OCI-LY3 (cell line): Measurements from ENCODE around the gene NUSAP1.

Source experiments
- H2AFZ ChIP-seq: fragments of 200-600, 300-600 bp; shearing (Covaris generic); 2 replicates; pipeline ENCODE4 v1.6.0; 2014; ENCODE audit warnings: antibody characterized with exemption, low read depth, low read length
- H3K27ac ChIP-seq: fragments of 200-600, 300-600 bp; sonication (generic); 2 replicates; pipeline ENCODE4 v1.5.1; 2014; ENCODE audit warnings: mild to moderate bottlenecking, low read length, moderate library complexity, mixed read lengths
- H3K27me3 ChIP-seq: fragments of 200-600, 300-600 bp; sonication (generic); 2 replicates; pipeline ENCODE4 v1.6.1; 2014; ENCODE audit warnings: low read depth, low read length, mixed read lengths
- H3K36me3 ChIP-seq: fragments of 200-600, 300-600 bp; sonication (generic); replicated peaks from 2 replicates; pipeline ENCODE3; 2014; ENCODE audit warnings: low read depth, low read length, mixed read lengths
- H3K4me1 ChIP-seq: fragments of 300-600, 200-600 bp; sonication (generic); 2 replicates; pipeline ENCODE4 v1.6.1; 2014; ENCODE audit warnings: low read length, mixed read lengths
- H3K4me2 ChIP-seq: fragments of 200-600, 300-600 bp; sonication (generic); 2 replicates; pipeline ENCODE4 v1.6.1; 2014; ENCODE audit warnings: low read length, mixed read lengths
- H3K4me3 ChIP-seq: fragments of 300-600, 200-600 bp; sonication (generic); 2 replicates; pipeline ENCODE4 v1.5.1; 2014; ENCODE audit warnings: antibody characterized with exemption, mild to moderate bottlenecking, low read length, moderate library complexity
- H3K79me2 ChIP-seq: fragments of 300-600, 200-600 bp; shearing (Covaris generic); 2 replicates; pipeline ENCODE4 v1.6.1; 2014; ENCODE audit warnings: mild to moderate bottlenecking, low read length, mixed read lengths
- H3K9ac ChIP-seq: fragments of 300-600, 200-600 bp; shearing (Covaris generic); 2 replicates; pipeline ENCODE4 v1.6.0; 2014; ENCODE audit warnings: mild to moderate bottlenecking, low read length, moderate library complexity
- H3K9me3 ChIP-seq: fragments of 200-600, 300-600 bp; shearing (Covaris generic); 2 replicates; pipeline ENCODE4 v1.6.1; 2014; ENCODE audit warnings: low read length, mixed read lengths; ENCODE audit not compliant: insufficient read depth
- H4K20me1 ChIP-seq: fragments of 200-600, 300-600 bp; sonication (generic); 2 replicates; pipeline ENCODE4 v1.6.1; 2016; ENCODE audit warnings: low read length, mixed read lengths; ENCODE audit not compliant: insufficient read depth
- EZH2phosphoT487 ChIP-seq: fragments of 200-600 bp; shearing (Covaris generic); IDR thresholded peaks from 2 replicates; pipeline ENCODE4 v1.6.1; 2018; ENCODE audit warnings: antibody characterized with exemption, mixed run types, low read depth
- TF ChIP-seq, protein P1 (sequence below): fragments of 200-600, 300-600 bp; sonication (generic); IDR thresholded peaks from 2 replicates; pipeline ENCODE4 v1.5.1; 2014; ENCODE audit warnings: antibody characterized with exemption, low read length, low read depth

NUSAP1 gene

DNA sequence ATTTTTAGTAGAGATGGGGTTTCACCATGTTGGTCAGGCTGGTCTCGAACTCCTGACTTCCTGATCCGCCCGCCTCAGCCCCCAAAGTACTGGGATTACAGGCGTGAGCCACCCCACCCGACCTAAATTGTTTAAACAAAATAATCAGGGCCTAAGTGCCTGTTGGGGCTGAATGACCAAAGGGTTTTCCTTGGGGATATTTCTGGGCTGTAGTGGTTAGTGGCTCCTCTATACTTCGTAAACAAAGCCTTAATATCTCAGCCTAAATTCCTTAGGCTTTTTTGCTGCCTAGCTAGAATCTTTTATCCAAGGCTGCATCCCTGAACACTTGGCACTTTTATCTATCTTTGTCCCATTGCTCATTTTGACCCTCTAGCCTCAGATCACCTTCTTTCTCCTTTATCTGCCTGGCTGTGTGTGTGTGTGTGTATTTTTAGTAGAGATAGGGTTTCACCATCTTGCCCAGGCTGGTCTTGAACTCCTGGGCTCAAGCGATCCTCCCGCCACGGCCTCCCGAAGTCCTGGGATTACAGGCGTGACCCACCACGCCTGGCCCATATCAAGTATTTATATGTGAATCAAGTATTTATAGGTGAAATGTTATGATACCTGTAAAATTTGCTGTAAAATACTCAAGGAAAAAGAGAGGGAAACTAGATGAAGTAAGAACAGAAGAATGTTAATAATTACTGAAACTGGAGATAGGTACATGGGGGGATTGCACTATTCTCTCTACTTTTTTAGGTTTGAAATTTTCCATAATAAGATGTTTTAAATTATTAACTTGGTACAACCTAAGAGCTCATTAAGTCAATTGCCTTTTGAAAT, 1.8 kb downstream of the NUSAP1 start:
- H3K9ac ChIP-seq, result peak overlapping the region; percentile 97
- peaks cover 34% of the 10 kb centered on the region for H4K20me1 ChIP-seq
- peak overlapping the region; percentile 82 for H3K4me2 ChIP-seq
- no peaks in the 10 kb centered on the region for H3K9me3 ChIP-seq
- no peaks in the 10 kb centered on the region for H3K27me3 ChIP-seq
- H3K4me1 ChIP-seq, result peaks cover 14% of the 10 kb centered on the region
- no peak overlapping the region for H2AFZ ChIP-seq
- peak overlapping the region; percentile 87 for H3K4me3 ChIP-seq
- TF ChIP-seq, protein P1, sequence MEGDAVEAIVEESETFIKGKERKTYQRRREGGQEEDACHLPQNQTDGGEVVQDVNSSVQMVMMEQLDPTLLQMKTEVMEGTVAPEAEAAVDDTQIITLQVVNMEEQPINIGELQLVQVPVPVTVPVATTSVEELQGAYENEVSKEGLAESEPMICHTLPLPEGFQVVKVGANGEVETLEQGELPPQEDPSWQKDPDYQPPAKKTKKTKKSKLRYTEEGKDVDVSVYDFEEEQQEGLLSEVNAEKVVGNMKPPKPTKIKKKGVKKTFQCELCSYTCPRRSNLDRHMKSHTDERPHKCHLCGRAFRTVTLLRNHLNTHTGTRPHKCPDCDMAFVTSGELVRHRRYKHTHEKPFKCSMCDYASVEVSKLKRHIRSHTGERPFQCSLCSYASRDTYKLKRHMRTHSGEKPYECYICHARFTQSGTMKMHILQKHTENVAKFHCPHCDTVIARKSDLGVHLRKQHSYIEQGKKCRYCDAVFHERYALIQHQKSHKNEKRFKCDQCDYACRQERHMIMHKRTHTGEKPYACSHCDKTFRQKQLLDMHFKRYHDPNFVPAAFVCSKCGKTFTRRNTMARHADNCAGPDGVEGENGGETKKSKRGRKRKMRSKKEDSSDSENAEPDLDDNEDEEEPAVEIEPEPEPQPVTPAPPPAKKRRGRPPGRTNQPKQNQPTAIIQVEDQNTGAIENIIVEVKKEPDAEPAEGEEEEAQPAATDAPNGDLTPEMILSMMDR, result no peak
- no peak for TF ChIP-seq EZH2phosphoT487
- peak overlapping the region; percentile 91 for H3K27ac ChIP-seq
- H3K36me3 ChIP-seq, result peaks cover 39% of the 10 kb centered on the region
- peaks cover 83% of the 10 kb centered on the region for H3K79me2 ChIP-seq

DNA sequence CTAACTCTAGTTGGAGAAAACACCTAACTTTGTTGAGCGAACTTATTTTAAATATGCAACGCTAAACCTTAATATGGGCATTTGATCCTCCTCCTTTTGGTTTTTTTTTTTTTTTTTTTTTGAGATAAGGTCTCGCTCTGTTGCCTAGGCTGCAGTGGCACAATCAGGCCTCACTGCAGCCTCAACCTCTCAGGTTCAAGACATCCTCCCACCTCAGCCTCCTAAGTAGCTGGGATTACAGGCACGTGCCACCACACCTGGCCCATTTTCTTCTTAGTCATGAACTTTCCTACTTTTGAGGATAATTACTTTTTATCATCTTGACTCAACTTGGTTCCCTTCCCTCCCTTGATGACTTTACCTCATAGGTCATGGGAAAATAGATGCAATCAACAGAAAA, 3.9 kb downstream of the NUSAP1 start:
- peaks cover 93% of the 10 kb centered on the region for H3K79me2 ChIP-seq
- no peak overlapping the region for H3K4me3 ChIP-seq
- no peaks in the 10 kb centered on the region for H3K9me3 ChIP-seq
- H3K4me1 ChIP-seq, result peaks cover 7% of the 10 kb centered on the region; the same call in 1 of the 2 replicates
- no peak overlapping the region for H3K9ac ChIP-seq
- peaks cover 51% of the 10 kb centered on the region for H3K36me3 ChIP-seq
- H2AFZ ChIP-seq, result no peak overlapping the region
- no peak for TF ChIP-seq EZH2phosphoT487
- TF ChIP-seq, protein P1, result no peak
- H3K27ac ChIP-seq, result no peak overlapping the region
- peaks cover 53% of the 10 kb centered on the region for H4K20me1 ChIP-seq
- no peak overlapping the region for H3K4me2 ChIP-seq
- no peaks in the 10 kb centered on the region for H3K27me3 ChIP-seq

DNA sequence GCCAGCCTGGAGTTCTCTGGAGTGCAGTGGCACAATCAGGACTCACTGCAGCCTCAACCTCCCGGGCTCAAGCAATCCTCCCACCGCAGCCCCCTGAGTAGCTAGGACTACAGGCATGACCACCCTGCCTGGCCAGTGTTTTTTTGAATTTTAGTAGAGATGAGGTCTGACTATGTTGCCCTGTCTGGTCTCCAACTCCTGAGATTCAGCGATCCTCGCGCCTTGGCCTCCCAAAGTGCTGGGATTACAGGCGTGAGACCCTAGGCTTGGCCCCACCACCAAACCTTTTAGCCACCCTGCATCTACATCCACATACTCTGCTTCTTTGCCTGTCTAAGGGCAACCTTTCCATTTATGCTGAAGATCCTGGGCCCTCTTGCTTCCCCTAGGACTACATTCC, 4.4 kb downstream of the NUSAP1 start:
- Histone ChIP-seq H3K4me3 (no peak overlapping the region), H3K9ac (no peak overlapping the region), H4K20me1 (peaks cover 58% of the 10 kb centered on the region), H3K36me3 (peaks cover 56% of the 10 kb centered on the region), H3K27ac (no peak overlapping the region), H2AFZ (no peak overlapping the region), H3K4me2 (no peak overlapping the region), H3K27me3 (no peaks in the 10 kb centered on the region), H3K4me1 (peaks cover 7% of the 10 kb centered on the region; the same call in 1 of the 2 replicates), H3K9me3 (no peaks in the 10 kb centered on the region), H3K79me2 (peaks cover 93% of the 10 kb centered on the region)
- no peak for TF ChIP-seq EZH2phosphoT487
- TF ChIP-seq, protein P1, result no peak

DNA sequence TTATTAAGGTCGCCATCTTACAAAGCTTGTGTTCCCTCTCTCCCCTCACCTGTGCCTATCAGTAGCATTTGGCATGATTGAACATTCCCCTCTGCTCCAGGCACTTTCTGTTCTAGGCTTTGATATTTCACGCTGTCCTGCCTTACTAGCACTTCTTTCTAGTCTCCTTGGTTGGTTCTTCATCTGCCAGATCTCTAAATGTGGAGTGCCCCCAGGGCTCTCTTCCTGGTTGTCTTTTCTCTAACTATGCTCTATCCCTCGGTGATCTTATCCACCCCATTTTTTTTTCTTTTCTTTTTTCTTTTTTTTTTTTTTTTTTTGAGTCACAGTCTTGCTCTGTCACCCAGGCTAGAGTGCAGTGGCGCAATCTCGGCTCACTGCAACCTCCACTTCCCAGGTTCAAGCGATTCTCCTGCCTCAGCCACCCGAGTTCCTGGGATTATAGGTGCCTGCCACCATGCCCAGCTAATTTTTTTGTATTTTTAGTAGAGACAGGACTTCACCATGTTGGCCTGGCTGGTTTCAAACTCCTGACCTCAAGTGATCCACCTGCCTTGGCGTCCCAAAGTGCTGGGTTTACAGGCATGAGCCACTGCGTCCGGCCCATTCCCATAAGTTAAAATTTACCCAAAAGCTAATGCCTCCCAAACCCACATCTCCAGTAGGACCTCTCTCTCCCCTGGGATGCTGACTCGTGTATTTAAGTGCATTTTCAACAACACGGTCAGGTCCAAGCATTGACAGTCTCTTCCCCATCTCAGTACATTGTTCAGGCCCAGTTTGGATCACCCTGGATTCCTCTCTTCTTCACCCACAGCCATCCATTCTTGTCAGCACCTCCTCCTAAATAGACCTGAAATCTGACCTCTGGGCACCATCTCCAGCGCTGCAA, 5.2 kb downstream of the NUSAP1 start:
- peaks cover 65% of the 10 kb centered on the region for H4K20me1 ChIP-seq
- H3K9ac ChIP-seq, result no peak overlapping the region
- H3K36me3 ChIP-seq, result peaks cover 64% of the 10 kb centered on the region
- H3K27ac ChIP-seq, result no peak overlapping the region
- no peak for TF ChIP-seq EZH2phosphoT487
- TF ChIP-seq, protein P1, result no peak
- no peaks in the 10 kb centered on the region for H3K9me3 ChIP-seq
- H2AFZ ChIP-seq, result no peak overlapping the region
- peaks cover 7% of the 10 kb centered on the region; the same call in 1 of the 2 replicates for H3K4me1 ChIP-seq
- H3K79me2 ChIP-seq, result peaks cover 97% of the 10 kb centered on the region
- no peak overlapping the region for H3K4me3 ChIP-seq
- H3K4me2 ChIP-seq, result no peak overlapping the region
- H3K27me3 ChIP-seq, result no peaks in the 10 kb centered on the region
